Mesodermal cell (in vitro differentiated cells): ENCODE measurements around the gene C12orf56.

ENCODE experiments used
- H3K27ac ChIP-seq: 2 replicates; pipeline ENCODE4 v1.7.0; 2013; ENCODE audit warnings: mild to moderate bottlenecking, low read depth, low read length, moderate library complexity; ENCODE audit not compliant: severe bottlenecking
- H3K36me3 ChIP-seq: 2 replicates; pipeline ENCODE4 v1.7.1; 2013; ENCODE audit warnings: mild to moderate bottlenecking, low read length, moderate library complexity; ENCODE audit not compliant: control insufficient read depth, insufficient read depth
- H3K4me1 ChIP-seq: one replicate; pipeline ENCODE4 v1.7.1; 2013; ENCODE audit warnings: mild to moderate bottlenecking, low read length; ENCODE audit not compliant: insufficient read depth, control insufficient read depth, poor library complexity, severe bottlenecking
- H3K4me3 ChIP-seq: 2 replicates; pipeline ENCODE4 v1.7.0; 2013; ENCODE audit warnings: low read length, control low read depth, mild to moderate bottlenecking; ENCODE audit not compliant: insufficient read depth, poor library complexity, severe bottlenecking; ENCODE audit errors: extremely low read depth
- H3K9me3 ChIP-seq: 2 replicates; pipeline ENCODE4 v1.7.1; 2013; ENCODE audit warnings: mild to moderate bottlenecking, low read length, moderate library complexity; ENCODE audit not compliant: control insufficient read depth
- WGBS, 2 experiments: methylation state at CpG; one replicate each; pipeline ENCODE4 v1.1.5; 2013; ENCODE audit warnings: missing lambda C conversion rate in 2 of 2; ENCODE audit not compliant: insufficient coverage in 2 of 2; 5-methylcytosine and 5-hydroxymethylcytosine counted together

Gene C12orf56

DNA sequence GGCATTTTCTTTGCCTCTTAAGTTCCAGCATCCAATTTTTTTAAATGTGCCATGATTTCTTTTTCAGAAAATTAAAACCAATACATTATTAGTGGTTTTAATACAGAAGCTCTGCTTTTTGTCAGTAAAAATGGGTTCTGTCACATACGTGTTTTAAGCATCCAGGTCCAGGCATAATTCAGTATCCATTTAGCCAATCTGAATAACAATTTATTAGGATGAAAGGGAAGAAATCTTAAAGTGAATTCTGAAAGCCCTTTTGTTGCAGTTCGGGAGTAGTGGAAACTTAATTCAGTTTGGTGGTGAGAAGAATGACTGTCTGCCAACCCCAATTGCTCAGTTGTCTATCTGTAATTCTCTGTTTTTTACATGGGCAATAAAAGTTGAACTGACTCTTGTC is 20.9 kb upstream of the C12orf56 start:
- no peaks in the 10 kb centered on the region for H3K9me3 ChIP-seq

DNA sequence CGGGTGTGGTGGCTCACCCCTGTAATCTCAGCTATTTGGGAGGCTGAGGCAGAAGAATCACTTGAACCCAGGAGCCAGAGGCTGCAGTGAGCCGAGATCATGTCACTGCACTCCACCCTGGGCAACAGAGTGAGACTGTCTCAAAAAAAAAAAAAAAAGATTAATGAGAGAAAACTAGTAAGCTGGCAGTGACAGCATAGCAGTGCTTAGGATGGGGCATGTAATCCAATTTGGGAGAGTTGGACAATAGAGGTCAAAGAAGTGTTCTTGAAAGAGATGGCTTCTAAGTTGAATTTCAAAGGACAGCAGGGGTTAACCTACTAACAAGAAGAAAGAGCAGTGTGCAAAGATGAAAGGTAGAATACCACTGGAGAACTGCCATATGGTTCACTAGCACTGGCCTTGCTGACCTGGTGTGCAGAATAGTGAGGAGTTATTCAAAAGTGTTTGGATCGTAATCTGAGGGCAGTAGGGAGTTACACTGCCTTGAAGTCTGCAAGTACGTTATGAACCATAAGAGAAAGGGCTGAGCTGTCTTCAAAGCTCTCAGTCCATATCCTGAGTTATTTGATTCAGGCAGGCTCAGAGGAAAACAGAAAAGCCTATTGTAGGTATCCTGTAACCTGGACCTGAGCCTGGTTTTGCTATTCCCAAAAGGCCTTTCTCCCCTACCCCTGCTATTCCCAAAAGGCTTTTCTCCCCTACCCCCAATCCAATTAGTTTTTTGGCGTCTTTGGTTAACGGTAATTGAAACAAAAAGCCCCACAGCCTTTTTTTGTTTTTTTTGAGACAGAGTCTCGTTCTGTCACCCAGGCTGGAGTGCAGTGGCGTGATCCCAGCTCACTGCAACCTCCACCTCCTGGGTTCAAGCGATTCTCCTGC is 17.0 kb upstream of the C12orf56 start:
- Histone ChIP-seq H3K4me1 (no peaks in the 10 kb centered on the region), H3K9me3 (no peaks in the 10 kb centered on the region), H3K36me3 (peaks cover 32% of the 10 kb centered on the region), H3K27ac (no peak overlapping the region), H3K4me3 (no peak overlapping the region)
- 91 to 97% methylated on average over 6 to 7 of the region's 9 CpGs for WGBS, 2 experiments

More for the DNA sequence above, 20.9 kb upstream of the C12orf56 start:
- Histone ChIP-seq H3K36me3 (peaks cover 67% of the 10 kb centered on the region), H3K4me1 (no peaks in the 10 kb centered on the region), H3K4me3 (no peak overlapping the region), H3K27ac (no peak overlapping the region)
- WGBS, 2 experiments, result 100% methylated on average over 1 of the region's 2 CpGs

DNA sequence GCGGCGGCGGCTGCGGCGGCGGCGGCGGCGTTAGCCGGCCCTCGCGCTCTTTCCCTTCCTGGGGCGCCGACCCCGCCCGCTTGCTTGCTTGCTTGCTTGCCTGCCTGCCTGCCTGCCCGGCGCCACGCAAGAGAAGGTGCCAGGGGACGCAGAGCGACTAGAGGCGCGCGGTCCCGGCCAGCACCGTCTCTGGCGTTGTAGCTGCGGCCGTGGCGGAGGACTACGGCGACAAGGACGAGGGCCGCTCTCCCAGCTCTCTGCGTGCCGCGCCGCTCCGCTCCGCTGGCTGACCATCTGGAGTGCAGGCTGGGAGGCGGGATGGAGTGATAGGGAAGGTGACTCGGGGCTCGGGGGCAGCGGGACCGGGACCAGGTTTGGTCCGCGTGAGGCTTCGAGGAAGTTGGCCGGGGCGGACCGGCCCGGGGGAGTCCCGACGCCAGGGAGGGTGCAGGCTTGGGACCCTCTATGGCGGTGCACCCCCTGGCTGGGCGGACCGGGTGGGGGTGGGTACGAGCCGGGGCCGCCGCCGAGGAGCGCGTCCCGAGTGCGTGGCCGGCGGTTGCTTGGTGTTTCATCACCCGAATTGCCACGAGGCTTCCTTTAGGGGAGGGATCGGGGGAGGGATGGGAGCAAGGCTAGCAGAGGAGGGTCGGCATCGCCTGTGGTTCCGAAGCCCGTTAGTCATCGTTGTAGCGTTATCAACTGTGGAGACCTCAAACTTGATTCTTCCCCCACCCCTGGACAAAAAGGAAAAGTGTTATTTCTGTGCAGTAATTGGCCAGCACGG is 14.1 kb upstream of the C12orf56 start:
- H3K9me3 ChIP-seq, result no peaks in the 10 kb centered on the region
- no peaks in the 10 kb centered on the region for H3K4me1 ChIP-seq
- peaks cover 8% of the 10 kb centered on the region for H3K36me3 ChIP-seq
- peak overlapping the region; percentile 81 for H3K4me3 ChIP-seq
- WGBS, 2 experiments, result 0% methylated on average over 48 of the region's 78 CpGs
- H3K27ac ChIP-seq, result peak overlapping the region; percentile 100

DNA sequence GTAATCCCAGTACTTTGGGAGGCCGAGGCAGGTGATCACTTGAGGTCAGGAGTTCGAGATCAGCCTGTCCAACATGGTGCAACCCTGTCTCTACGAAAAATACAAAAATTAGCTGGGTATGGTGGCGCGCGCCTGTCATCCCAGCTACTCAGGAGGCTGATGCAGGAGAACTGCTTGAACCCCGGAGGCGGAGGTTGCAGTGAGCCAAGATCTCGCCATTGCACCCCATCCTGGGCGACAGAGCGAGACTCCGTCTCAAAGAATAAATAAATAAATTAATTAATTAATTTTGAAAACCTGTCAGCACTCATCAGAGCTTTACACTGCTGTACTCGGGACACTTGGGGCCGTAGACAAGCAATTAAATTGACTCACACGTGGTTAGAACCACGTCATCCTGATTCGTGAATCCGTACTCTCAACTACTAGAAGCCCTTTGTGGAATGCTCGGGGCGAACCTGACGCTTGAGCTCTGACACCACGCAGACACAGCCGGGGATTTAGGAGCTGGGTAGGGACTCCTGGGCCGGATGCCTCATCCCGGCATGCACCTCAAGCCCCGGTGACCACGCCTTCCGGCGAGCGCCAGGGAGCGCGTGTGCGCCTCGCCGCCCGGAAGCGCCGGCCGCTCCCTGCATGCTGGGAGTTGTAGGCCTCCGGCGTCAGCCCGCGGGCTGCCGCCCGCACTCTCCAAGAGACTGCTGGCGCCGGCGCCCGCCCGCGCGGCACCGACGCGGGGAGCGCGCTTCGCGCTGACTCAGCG is 13.3 kb upstream of the C12orf56 start, which contains the start of gene XPOT:
XPOT (plus strand) TSS at position 686 of the 763 bp plus-strand sequence. CDS start 5,644 bp downstream, outside the sequence.
- WGBS, 2 experiments, result 15 to 19% methylated on average over 44 to 53 of the region's 60 CpGs
- no peaks in the 10 kb centered on the region for H3K4me1 ChIP-seq
- H3K4me3 ChIP-seq, result peak within 1 kb of the TSS; percentile 81
- no peaks in the 10 kb centered on the region for H3K9me3 ChIP-seq
- peaks cover under 1% of the 10 kb centered on the region for H3K36me3 ChIP-seq
- H3K27ac ChIP-seq, result peak within 1 kb of the TSS; percentile 100

DNA sequence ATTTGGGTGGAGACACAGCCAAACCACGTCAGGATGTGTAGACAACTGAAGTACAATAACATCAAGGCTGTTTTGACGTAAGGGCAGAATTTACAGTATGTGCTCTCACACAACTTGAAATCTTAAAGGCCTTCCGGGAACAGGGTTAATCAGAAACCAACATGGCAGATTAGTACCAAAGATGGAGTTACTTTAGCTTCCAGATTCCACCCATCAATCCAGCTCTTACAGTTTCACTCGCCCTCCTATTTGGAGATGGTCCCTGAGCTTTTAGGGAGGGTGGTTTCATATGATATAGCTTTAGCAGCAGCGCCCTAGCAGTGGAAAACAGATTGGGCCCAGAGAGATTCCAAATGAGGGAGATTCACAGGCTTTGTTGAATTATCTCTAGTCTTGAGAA is 11.6 kb upstream of the C12orf56 start:
- no peaks in the 10 kb centered on the region for H3K9me3 ChIP-seq
- WGBS, 2 experiments, result 92 to 100% methylated on average over 3 to 4 of the region's 5 CpGs
- H3K36me3 ChIP-seq, result no peaks in the 10 kb centered on the region
- no peaks in the 10 kb centered on the region for H3K4me1 ChIP-seq
- no peak overlapping the region for H3K4me3 ChIP-seq
- H3K27ac ChIP-seq, result no peak overlapping the region

DNA sequence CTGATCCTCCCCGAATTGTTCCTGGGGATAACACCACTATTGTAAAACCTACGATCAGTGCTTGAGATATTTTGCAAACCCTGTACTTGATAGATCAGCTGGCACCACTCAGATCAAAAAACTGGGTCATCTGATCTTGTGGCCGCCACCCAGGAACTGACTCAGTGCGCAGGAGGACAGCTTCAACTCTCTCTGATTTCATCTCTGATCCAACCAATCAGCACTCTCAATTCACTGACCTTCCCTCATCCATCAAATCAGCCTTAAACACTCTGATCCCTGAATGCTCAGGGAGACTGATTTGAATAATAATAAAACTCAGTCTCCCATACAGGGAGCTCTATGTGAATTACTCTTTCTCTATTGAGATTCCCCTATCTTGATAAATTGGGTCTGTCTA is 9.5 kb upstream of the C12orf56 start:
- no peaks in the 10 kb centered on the region for H3K36me3 ChIP-seq
- no peak overlapping the region for H3K4me3 ChIP-seq
- H3K9me3 ChIP-seq, result no peaks in the 10 kb centered on the region
- WGBS, 2 experiments, result 60 to 62% methylated on average over 4 of the region's 4 CpGs
- H3K27ac ChIP-seq, result no peak overlapping the region
- H3K4me1 ChIP-seq, result no peaks in the 10 kb centered on the region

DNA sequence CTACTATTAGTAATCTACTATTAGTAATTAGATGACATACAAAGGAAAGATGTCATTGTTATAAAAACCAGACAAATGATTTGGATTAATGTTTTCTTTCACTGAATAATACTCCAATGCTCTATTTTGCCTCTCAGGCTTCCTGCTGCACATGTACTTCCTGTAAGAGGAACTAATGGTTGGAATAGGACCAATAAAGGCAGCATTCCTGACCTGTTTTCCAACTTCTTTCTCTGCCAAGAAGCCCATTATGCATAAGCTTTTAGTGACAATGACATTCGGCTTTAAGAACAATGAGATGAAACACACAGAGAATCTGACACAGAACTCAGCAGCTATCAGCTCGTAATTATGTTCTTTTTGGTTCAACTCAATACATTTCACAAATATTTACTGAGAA is 5.2 kb upstream of the C12orf56 start:
- Histone ChIP-seq H3K36me3 (no peaks in the 10 kb centered on the region), H3K4me3 (no peak overlapping the region), H3K9me3 (no peaks in the 10 kb centered on the region), H3K4me1 (no peaks in the 10 kb centered on the region), H3K27ac (no peak overlapping the region)
- WGBS, 2 experiments, result 75 to 80% methylated on average over 2 of the region's 2 CpGs

DNA sequence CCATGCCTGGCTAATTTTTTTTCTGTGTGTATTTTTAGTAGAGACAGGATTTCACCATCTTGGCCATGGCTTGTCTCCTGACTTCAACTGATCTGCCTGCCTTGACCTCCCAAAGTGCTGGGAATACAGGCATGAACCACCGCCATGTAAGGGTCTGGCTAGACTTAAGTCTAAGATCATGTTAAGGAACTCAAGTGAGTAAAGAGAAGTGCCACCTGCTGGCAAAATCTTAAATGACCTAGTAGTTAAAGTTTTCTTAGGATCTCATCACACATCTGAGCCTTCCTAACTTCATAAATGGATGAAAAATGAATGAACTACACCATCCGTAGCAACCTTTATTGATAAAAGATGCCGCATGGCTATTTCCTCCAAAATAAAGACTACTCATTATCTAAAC is 1.7 kb upstream of the C12orf56 start:
- no peaks in the 10 kb centered on the region for H3K36me3 ChIP-seq
- no peaks in the 10 kb centered on the region for H3K4me1 ChIP-seq
- 78 to 85% methylated on average over 1 to 3 of the region's 3 CpGs for WGBS, 2 experiments
- no peaks in the 10 kb centered on the region for H3K9me3 ChIP-seq
- H3K4me3 ChIP-seq, result no peak overlapping the region
- H3K27ac ChIP-seq, result no peak overlapping the region

DNA sequence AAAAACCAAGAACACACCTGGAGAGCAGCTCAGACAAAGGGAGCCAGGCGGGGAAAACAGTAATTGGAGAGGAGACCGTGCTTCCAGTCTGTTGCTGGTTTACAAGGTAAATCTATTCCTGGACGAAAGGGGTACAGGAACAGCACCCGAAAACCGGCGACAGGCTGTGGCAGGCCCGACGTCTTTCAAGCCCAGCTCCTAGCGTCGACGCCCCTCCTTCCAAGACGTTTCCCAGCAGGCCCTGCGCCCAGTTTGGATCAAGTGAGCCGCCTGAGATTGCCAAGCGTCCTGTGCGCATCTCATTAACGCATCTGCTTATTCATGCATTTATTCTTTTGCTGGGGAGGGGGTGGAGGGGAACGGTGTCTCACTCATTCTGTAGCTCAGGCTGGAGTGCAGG is 1.4 kb downstream of the C12orf56 start:
- WGBS, 2 experiments, result 91 to 92% methylated on average over 16 of the region's 18 CpGs
- no peaks in the 10 kb centered on the region for H3K9me3 ChIP-seq
- H3K4me1 ChIP-seq, result peaks cover 4% of the 10 kb centered on the region

DNA sequence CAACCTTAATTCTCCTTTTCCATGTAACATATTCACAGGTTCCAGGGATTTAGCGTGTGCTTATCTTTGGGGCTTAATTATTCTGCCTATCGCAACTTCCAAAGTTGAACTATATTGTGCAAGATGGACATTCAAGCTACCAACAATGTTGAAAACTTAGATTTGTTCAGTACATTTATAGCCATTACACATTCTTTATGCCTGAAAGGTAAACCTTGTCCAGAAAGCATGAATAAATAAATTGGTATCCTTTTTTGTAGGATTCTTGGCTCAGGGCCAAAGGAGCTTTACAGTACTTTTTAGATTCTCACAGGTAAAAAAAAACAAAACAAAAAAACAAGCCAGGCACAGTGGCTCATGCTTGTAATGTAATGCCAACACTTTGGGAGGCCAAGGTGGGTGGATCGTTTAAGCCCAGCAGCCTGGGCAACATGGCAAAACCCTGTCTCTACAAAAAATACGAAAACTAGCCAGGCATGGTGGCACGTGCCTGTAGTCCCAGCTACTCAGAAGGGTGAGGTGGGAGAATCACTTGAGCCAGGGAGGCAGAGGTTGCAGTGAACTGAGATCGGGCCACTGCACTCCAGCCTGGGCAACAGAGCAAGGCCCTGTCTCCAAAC is 3.3 kb downstream of the C12orf56 start:
- 88 to 97% methylated on average over 4 of the region's 6 CpGs for WGBS, 2 experiments
- Histone ChIP-seq H3K4me1 (peaks cover 4% of the 10 kb centered on the region), H3K4me3 (no peak overlapping the region), H3K9me3 (no peaks in the 10 kb centered on the region), H3K36me3 (no peaks in the 10 kb centered on the region), H3K27ac (no peak overlapping the region)

More for the DNA sequence above, 1.4 kb downstream of the C12orf56 start:
- H3K36me3 ChIP-seq, result no peaks in the 10 kb centered on the region
- no peak overlapping the region for H3K27ac ChIP-seq
- H3K4me3 ChIP-seq, result no peak overlapping the region
